Neural cell (in vitro differentiated cells): ENCODE measurements around the gene CENPT. TPM values are rescaled to one million over a fixed set of nuclear protein-coding genes. Genes with fewer than 3 reads are reported as not detected.

Source experiments
- H2AFZ ChIP-seq: fragments of 200-600, 300-800 bp; sonication (generic), shearing (Covaris generic); 2 replicates; pipeline ENCODE4 v1.6.0; 2014; ENCODE audit warnings: low read depth, mild to moderate bottlenecking, antibody characterized with exemption, low read length, moderate library complexity
- H3F3A ChIP-seq: fragments of 200-600 bp; shearing (Covaris generic); 2 replicates; pipeline ENCODE4 v1.6.1; 2016; ENCODE audit warnings: mild to moderate bottlenecking, moderate library complexity, mixed read lengths, antibody characterized with exemption, low read length; ENCODE audit not compliant: insufficient read depth, poor library complexity, severe bottlenecking
- H3K27ac ChIP-seq: fragments of 200-600, 300-800 bp; sonication (generic), shearing (Covaris generic); 2 replicates; pipeline ENCODE4 v1.5.1; 2014; ENCODE audit warnings: mild to moderate bottlenecking, low read length, moderate library complexity
- H3K27me3 ChIP-seq: fragments of 300-800, 200-600 bp; sonication (generic), shearing (Covaris generic); 2 replicates; pipeline ENCODE4 v1.6.0; 2014; ENCODE audit warnings: mild to moderate bottlenecking, low read depth, low read length, moderate library complexity; ENCODE audit not compliant: insufficient read depth
- H3K36me3 ChIP-seq: fragments of 300-800, 200-600 bp; sonication (generic), shearing (Covaris generic); 2 replicates; pipeline ENCODE4 v1.5.1; 2014; ENCODE audit warnings: mild to moderate bottlenecking, antibody characterized with exemption, low read length, moderate library complexity; ENCODE audit not compliant: insufficient read depth
- H3K4me2 ChIP-seq: fragments of 300-800, 200-600 bp; sonication (generic), shearing (Covaris generic); 2 replicates; pipeline ENCODE4 v1.6.0; 2014; ENCODE audit warnings: mild to moderate bottlenecking, low read length
- H3K4me3 ChIP-seq: fragments of 300-800, 200-600 bp; sonication (generic), shearing (Covaris generic); 2 replicates; pipeline ENCODE4 v1.5.1; 2014; ENCODE audit warnings: mild to moderate bottlenecking, low read length, moderate library complexity
- H3K79me2 ChIP-seq: fragments of 200-600 bp; shearing (Covaris generic); replicated peaks from 2 replicates; pipeline ENCODE4 v1.6.0; 2014; ENCODE audit warnings: mild to moderate bottlenecking, low read length, moderate library complexity; ENCODE audit not compliant: insufficient read depth
- H3K9ac ChIP-seq: fragments of 300-800, 200-600 bp; sonication (generic), shearing (Covaris generic); 2 replicates; pipeline ENCODE4 v1.6.1; 2016; ENCODE audit warnings: mild to moderate bottlenecking, low read length, mixed read lengths
- H3K9me2 ChIP-seq: fragments of 200-600 bp; shearing (Covaris generic); 2 replicates; pipeline ENCODE4 v1.6.1; 2016; ENCODE audit warnings: mild to moderate bottlenecking, low read length, mixed read lengths; ENCODE audit not compliant: insufficient read depth
- H3K9me3 ChIP-seq: fragments of 200-600, 300-800 bp; sonication (generic), shearing (Covaris generic); 2 replicates; pipeline ENCODE4 v1.6.1; 2016; ENCODE audit warnings: mild to moderate bottlenecking, mixed run types, low read length, moderate library complexity, mixed read lengths
- H4K20me1 ChIP-seq: fragments of 200-600 bp; shearing (Covaris generic); 2 replicates; pipeline ENCODE4 v1.6.1; 2016; ENCODE audit warnings: mild to moderate bottlenecking, mixed run types; ENCODE audit not compliant: insufficient read depth
- EP300 ChIP-seq: fragments of 450-650 bp; conservative IDR thresholded peaks from 2 replicates; pipeline ENCODE4 v1.6.1; 2014; ENCODE audit warnings: antibody characterized with exemption, mild to moderate bottlenecking, moderate library complexity; ENCODE audit not compliant: poor library complexity, severe bottlenecking
- EZH2 ChIP-seq: fragments of 200-600, 300-800 bp; shearing (Covaris generic), sonication (generic); IDR thresholded peaks from 2 replicates; pipeline ENCODE4 v1.6.1; 2014; ENCODE audit warnings: antibody characterized with exemption, low read length, borderline replicate concordance, mild to moderate bottlenecking; ENCODE audit not compliant: insufficient read depth, poor library complexity, severe bottlenecking
- POLR2AphosphoS5 ChIP-seq: IDR thresholded peaks from 2 replicates; pipeline ENCODE4 v1.6.1; 2012
- SMC3 ChIP-seq: fragments of 450-650 bp; conservative IDR thresholded peaks from 2 replicates; pipeline ENCODE4 v1.6.1; 2014; ENCODE audit warnings: antibody characterized with exemption, mild to moderate bottlenecking, moderate library complexity; ENCODE audit not compliant: poor library complexity
- polyA plus RNA-seq: library from polyadenylated mRNA; depleted of rRNA; stranded (reverse); fragments of >200 nt; gene quantifications from 2 replicates; pipeline ENCODE4 v1.2.3, GENCODE V29; 2014
- TF ChIP-seq, protein P1 (sequence below): fragments of 450-650 bp; IDR thresholded peaks from 2 replicates; pipeline ENCODE4 v1.5.1; 2014; ENCODE audit warnings: antibody characterized with exemption, mild to moderate bottlenecking, moderate library complexity; ENCODE audit not compliant: poor library complexity, severe bottlenecking
- TF ChIP-seq, protein P2 (sequence below): IDR thresholded peaks from 2 replicates; pipeline ENCODE4 v1.6.1; 2012; ENCODE audit warnings: borderline replicate concordance

CENPT gene
- polyA plus RNA-seq, 1 donor from 2014 or later = 104 TPM

DNA sequence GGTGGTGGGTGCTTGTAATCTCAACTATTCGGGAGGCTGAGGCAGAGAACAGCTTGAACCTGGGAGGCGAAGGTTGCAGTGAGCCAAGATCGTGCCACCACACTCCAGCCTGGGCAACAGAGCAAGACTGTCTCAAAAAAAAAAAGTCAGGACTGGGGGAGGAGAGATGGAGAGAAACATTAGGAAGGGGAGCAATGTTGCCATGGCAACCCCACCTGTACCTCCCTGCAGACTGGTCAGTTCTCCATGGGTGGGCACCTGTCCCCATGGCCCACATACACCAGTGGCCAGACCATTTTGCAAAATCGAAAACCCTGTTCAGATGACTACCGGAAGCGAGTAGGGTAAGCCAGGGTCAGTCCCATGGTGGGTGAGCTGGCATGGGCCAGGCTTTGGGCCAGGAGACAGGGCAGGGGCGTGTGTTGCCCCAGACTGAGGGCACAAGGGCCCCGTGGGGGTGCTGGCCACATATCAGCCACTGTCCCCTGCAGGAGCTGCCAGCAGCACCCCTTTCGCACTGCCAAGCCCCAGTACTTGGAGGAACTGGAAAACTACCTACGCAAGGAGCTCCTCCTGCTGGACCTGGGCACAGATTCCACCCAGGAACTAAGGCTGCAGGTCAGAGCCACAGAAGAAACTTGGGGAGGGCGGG, 26.8 kb downstream of the CENPT start:
- Histone ChIP-seq H2AFZ (no peak overlapping the region), H3K27me3 (no peaks in the 10 kb centered on the region), H3K9me2 (no peaks in the 10 kb centered on the region), H3K79me2 (no peaks in the 10 kb centered on the region), H3K4me3 (no peak overlapping the region), H3K9me3 (no peaks in the 10 kb centered on the region), H3F3A (no peaks in the 10 kb centered on the region), H3K27ac (no peak overlapping the region), H3K9ac (no peak overlapping the region), H3K4me2 (no peak overlapping the region), H4K20me1 (no peaks in the 10 kb centered on the region), H3K36me3 (no peaks in the 10 kb centered on the region)
- TF ChIP-seq EZH2 = no peak
- TF ChIP-seq, protein P1, sequence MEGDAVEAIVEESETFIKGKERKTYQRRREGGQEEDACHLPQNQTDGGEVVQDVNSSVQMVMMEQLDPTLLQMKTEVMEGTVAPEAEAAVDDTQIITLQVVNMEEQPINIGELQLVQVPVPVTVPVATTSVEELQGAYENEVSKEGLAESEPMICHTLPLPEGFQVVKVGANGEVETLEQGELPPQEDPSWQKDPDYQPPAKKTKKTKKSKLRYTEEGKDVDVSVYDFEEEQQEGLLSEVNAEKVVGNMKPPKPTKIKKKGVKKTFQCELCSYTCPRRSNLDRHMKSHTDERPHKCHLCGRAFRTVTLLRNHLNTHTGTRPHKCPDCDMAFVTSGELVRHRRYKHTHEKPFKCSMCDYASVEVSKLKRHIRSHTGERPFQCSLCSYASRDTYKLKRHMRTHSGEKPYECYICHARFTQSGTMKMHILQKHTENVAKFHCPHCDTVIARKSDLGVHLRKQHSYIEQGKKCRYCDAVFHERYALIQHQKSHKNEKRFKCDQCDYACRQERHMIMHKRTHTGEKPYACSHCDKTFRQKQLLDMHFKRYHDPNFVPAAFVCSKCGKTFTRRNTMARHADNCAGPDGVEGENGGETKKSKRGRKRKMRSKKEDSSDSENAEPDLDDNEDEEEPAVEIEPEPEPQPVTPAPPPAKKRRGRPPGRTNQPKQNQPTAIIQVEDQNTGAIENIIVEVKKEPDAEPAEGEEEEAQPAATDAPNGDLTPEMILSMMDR = no peak

DNA sequence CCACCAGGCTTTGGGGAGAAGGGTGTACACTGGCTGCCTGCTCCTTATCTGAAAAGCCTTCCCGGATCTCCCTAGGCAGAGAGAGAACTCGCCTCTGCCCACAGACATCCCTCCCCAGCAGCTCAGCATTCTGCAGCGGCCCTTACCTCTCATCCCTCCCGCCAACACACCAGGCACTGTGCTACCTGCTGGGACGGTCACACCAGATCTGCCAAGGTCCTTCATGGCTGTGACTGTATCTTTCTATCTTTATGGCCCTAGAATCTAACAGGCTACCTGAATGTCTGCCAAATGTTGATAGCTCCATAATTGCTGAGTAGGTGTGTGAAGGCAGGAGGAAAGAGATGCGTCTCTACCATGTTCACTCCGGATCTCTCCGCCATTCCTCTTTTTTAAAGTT, 32.9 kb downstream of the CENPT start:
- no peak for TF ChIP-seq EP300
- TF ChIP-seq POLR2AphosphoS5 = no peak
- no peak for TF ChIP-seq SMC3
- TF ChIP-seq, protein P1 = no peak
- TF ChIP-seq EZH2 = no peak
- TF ChIP-seq, protein P2, sequence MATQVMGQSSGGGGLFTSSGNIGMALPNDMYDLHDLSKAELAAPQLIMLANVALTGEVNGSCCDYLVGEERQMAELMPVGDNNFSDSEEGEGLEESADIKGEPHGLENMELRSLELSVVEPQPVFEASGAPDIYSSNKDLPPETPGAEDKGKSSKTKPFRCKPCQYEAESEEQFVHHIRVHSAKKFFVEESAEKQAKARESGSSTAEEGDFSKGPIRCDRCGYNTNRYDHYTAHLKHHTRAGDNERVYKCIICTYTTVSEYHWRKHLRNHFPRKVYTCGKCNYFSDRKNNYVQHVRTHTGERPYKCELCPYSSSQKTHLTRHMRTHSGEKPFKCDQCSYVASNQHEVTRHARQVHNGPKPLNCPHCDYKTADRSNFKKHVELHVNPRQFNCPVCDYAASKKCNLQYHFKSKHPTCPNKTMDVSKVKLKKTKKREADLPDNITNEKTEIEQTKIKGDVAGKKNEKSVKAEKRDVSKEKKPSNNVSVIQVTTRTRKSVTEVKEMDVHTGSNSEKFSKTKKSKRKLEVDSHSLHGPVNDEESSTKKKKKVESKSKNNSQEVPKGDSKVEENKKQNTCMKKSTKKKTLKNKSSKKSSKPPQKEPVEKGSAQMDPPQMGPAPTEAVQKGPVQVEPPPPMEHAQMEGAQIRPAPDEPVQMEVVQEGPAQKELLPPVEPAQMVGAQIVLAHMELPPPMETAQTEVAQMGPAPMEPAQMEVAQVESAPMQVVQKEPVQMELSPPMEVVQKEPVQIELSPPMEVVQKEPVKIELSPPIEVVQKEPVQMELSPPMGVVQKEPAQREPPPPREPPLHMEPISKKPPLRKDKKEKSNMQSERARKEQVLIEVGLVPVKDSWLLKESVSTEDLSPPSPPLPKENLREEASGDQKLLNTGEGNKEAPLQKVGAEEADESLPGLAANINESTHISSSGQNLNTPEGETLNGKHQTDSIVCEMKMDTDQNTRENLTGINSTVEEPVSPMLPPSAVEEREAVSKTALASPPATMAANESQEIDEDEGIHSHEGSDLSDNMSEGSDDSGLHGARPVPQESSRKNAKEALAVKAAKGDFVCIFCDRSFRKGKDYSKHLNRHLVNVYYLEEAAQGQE = no peak
- H3K4me2 ChIP-seq = no peak overlapping the region

More for the DNA sequence above, 32.9 kb downstream of the CENPT start:
- H4K20me1 ChIP-seq = no peaks in the 10 kb centered on the region
- H2AFZ ChIP-seq = no peak overlapping the region
- H3K27ac ChIP-seq = no peak overlapping the region
- H3K9me2 ChIP-seq = no peaks in the 10 kb centered on the region
- H3K27me3 ChIP-seq = no peaks in the 10 kb centered on the region
- H3K79me2 ChIP-seq = no peaks in the 10 kb centered on the region
- H3K9ac ChIP-seq = no peak overlapping the region
- no peak overlapping the region for H3K4me3 ChIP-seq
- no peaks in the 10 kb centered on the region for H3K9me3 ChIP-seq
- H3F3A ChIP-seq = no peaks in the 10 kb centered on the region
- no peaks in the 10 kb centered on the region for H3K36me3 ChIP-seq
